IPS-20b (cell line): ENCODE results near the gene FKBP15.

Experiments
- H3K27ac ChIP-seq: one replicate; pipeline ENCODE4 v1.5.1; 2013; ENCODE audit warnings: low read length
- H3K27me3 ChIP-seq: 2 replicates; pipeline ENCODE4 v1.6.1; 2013; ENCODE audit warnings: mild to moderate bottlenecking, low read length, inconsistent platforms; ENCODE audit not compliant: insufficient read depth
- H3K36me3 ChIP-seq: 2 replicates; pipeline ENCODE4 v1.6.1; 2013; ENCODE audit warnings: low read depth, mild to moderate bottlenecking, inconsistent platforms, low read length, moderate library complexity; ENCODE audit not compliant: insufficient read depth
- H3K4me1 ChIP-seq: 2 replicates; pipeline ENCODE4 v1.6.1; 2013; ENCODE audit warnings: mild to moderate bottlenecking, control low read depth, inconsistent platforms, low read length, moderate library complexity; ENCODE audit not compliant: insufficient read depth
- H3K4me3 ChIP-seq: 2 replicates; pipeline ENCODE4 v1.5.1; 2013; ENCODE audit warnings: mild to moderate bottlenecking, low read length, inconsistent platforms
- H3K9ac ChIP-seq: 2 replicates; pipeline ENCODE4 v1.6.1; 2013; ENCODE audit warnings: low read depth, mild to moderate bottlenecking, inconsistent platforms, low read length, moderate library complexity
- H3K9me3 ChIP-seq: 2 replicates; pipeline ENCODE4 v1.6.1; 2013; ENCODE audit warnings: mild to moderate bottlenecking, low read depth, low read length, inconsistent platforms; ENCODE audit not compliant: insufficient read depth

The FKBP15 gene

GRCh38 chr9:113177251-113177650 is 43.8 kb downstream of the FKBP15 start:
- Histone ChIP-seq H3K9me3 (no peaks in the 10 kb centered on the region), H3K9ac (no peak overlapping the region), H3K27me3 (no peaks in the 10 kb centered on the region), H3K4me3 (no peak overlapping the region), H3K4me1 (no peaks in the 10 kb centered on the region), H3K36me3 (peaks cover 83% of the 10 kb centered on the region), H3K27ac (no peak overlapping the region)

GRCh38 chr9:113176803-113177202 is 44.3 kb downstream of the FKBP15 start:
- Histone ChIP-seq H3K9ac (no peak overlapping the region), H3K27me3 (no peaks in the 10 kb centered on the region), H3K4me3 (no peak overlapping the region), H3K9me3 (no peaks in the 10 kb centered on the region), H3K36me3 (peaks cover 78% of the 10 kb centered on the region), H3K4me1 (no peaks in the 10 kb centered on the region), H3K27ac (no peak overlapping the region)

GRCh38 chr9:113173341-113173740 is 47.7 kb downstream of the FKBP15 start:
- H3K27me3 ChIP-seq = no peaks in the 10 kb centered on the region
- no peak overlapping the region for H3K4me3 ChIP-seq
- H3K27ac ChIP-seq = no peak overlapping the region
- H3K4me1 ChIP-seq = no peaks in the 10 kb centered on the region
- no peaks in the 10 kb centered on the region for H3K9me3 ChIP-seq
- no peak overlapping the region for H3K9ac ChIP-seq
- H3K36me3 ChIP-seq = peaks cover 81% of the 10 kb centered on the region

- no peaks in the 10 kb centered on the region for H3K27me3 ChIP-seq
- no peaks in the 10 kb centered on the region for H3K9me3 ChIP-seq
- H3K36me3 ChIP-seq = peaks cover 87% of the 10 kb centered on the region
- no peak overlapping the region for H3K27ac ChIP-seq
- no peak overlapping the region for H3K4me3 ChIP-seq
- no peaks in the 10 kb centered on the region for H3K4me1 ChIP-seq
- no peak overlapping the region for H3K9ac ChIP-seq
These were observed 52.3 kb downstream of the FKBP15 start for GRCh38 chr9:113168809-113169208.

- H3K4me1 ChIP-seq = peaks cover 4% of the 10 kb centered on the region
- no peak overlapping the region for H3K9ac ChIP-seq
- peaks cover 88% of the 10 kb centered on the region for H3K36me3 ChIP-seq
- no peaks in the 10 kb centered on the region for H3K27me3 ChIP-seq
- no peak overlapping the region for H3K4me3 ChIP-seq
- H3K27ac ChIP-seq = no peak overlapping the region
- no peaks in the 10 kb centered on the region for H3K9me3 ChIP-seq
These were observed 55.0 kb downstream of the FKBP15 start for GRCh38 chr9:113166039-113166438.

GRCh38 chr9:113164536-113165300 is 56.4 kb downstream of the FKBP15 start:
- H3K4me1 ChIP-seq = peaks cover 7% of the 10 kb centered on the region
- H3K27ac ChIP-seq = no peak overlapping the region
- no peak overlapping the region for H3K4me3 ChIP-seq
- no peak overlapping the region for H3K9ac ChIP-seq
- no peaks in the 10 kb centered on the region for H3K27me3 ChIP-seq
- peaks cover 75% of the 10 kb centered on the region for H3K36me3 ChIP-seq
- H3K9me3 ChIP-seq = no peaks in the 10 kb centered on the region

- Histone ChIP-seq H3K9me3 (no peaks in the 10 kb centered on the region), H3K9ac (no peak overlapping the region), H3K27ac (no peak overlapping the region), H3K4me3 (no peak overlapping the region), H3K27me3 (no peaks in the 10 kb centered on the region), H3K4me1 (peaks cover 7% of the 10 kb centered on the region), H3K36me3 (peaks cover 58% of the 10 kb centered on the region)
These were observed 58.1 kb downstream of the FKBP15 start for GRCh38 chr9:113163001-113163400.

GRCh38 chr9:113160571-113160970 is 60.5 kb downstream of the FKBP15 start:
- Histone ChIP-seq H3K9ac (no peak overlapping the region), H3K4me3 (peak overlapping the region; percentile 27; the same call in 1 of the 2 replicates), H3K36me3 (peaks cover 36% of the 10 kb centered on the region), H3K4me1 (peaks cover 11% of the 10 kb centered on the region), H3K9me3 (no peaks in the 10 kb centered on the region), H3K27me3 (no peaks in the 10 kb centered on the region), H3K27ac (no peak overlapping the region)

GRCh38 chr9:113158446-113158845 is 62.6 kb downstream of the FKBP15 start:
- no peaks in the 10 kb centered on the region for H3K9me3 ChIP-seq
- no peaks in the 10 kb centered on the region for H3K27me3 ChIP-seq
- peaks cover 16% of the 10 kb centered on the region for H3K36me3 ChIP-seq
- no peak overlapping the region for H3K9ac ChIP-seq
- no peak overlapping the region for H3K4me3 ChIP-seq
- no peak overlapping the region for H3K27ac ChIP-seq
- peaks cover 11% of the 10 kb centered on the region for H3K4me1 ChIP-seq

GRCh38 chr9:113156880-113157279 is 64.2 kb downstream of the FKBP15 start:
- H3K36me3 ChIP-seq = peaks cover 3% of the 10 kb centered on the region
- H3K9me3 ChIP-seq = no peaks in the 10 kb centered on the region
- peaks cover 11% of the 10 kb centered on the region for H3K27me3 ChIP-seq
- no peak overlapping the region for H3K4me3 ChIP-seq
- no peak overlapping the region for H3K27ac ChIP-seq
- no peak overlapping the region for H3K9ac ChIP-seq
- peaks cover 11% of the 10 kb centered on the region for H3K4me1 ChIP-seq

- peaks cover 18% of the 10 kb centered on the region for H3K27me3 ChIP-seq
- no peaks in the 10 kb centered on the region for H3K9me3 ChIP-seq
- no peaks in the 10 kb centered on the region; the same call in 1 of the 2 replicates for H3K36me3 ChIP-seq
- no peak overlapping the region for H3K4me3 ChIP-seq
- no peak overlapping the region for H3K9ac ChIP-seq
- H3K27ac ChIP-seq = no peak overlapping the region
- peaks cover 7% of the 10 kb centered on the region; the same call in 1 of the 2 replicates for H3K4me1 ChIP-seq
These were observed 65.0 kb downstream of the FKBP15 start for GRCh38 chr9:113155911-113156588.

- no peak overlapping the region for H3K9ac ChIP-seq
- no peak overlapping the region for H3K27ac ChIP-seq
- no peaks in the 10 kb centered on the region for H3K9me3 ChIP-seq
- peaks cover 4% of the 10 kb centered on the region; the same call in 1 of the 2 replicates for H3K4me1 ChIP-seq
- H3K36me3 ChIP-seq = no peaks in the 10 kb centered on the region; the same call in 1 of the 2 replicates
- H3K27me3 ChIP-seq = peaks cover 24% of the 10 kb centered on the region
- H3K4me3 ChIP-seq = no peak overlapping the region
These were observed 66.1 kb downstream of the FKBP15 start for GRCh38 chr9:113154946-113155345.
